GM12801 (cell line): ENCODE data around the gene SYNPR.

ENCODE experiments used
- CTCF ChIP-seq: IDR thresholded peaks from one replicate; pipeline ENCODE4 v1.5.1; 2011; ENCODE audit warnings: control low read depth; ENCODE audit not compliant: insufficient read length; ENCODE audit errors: extremely low read depth

SYNPR gene

DNA sequence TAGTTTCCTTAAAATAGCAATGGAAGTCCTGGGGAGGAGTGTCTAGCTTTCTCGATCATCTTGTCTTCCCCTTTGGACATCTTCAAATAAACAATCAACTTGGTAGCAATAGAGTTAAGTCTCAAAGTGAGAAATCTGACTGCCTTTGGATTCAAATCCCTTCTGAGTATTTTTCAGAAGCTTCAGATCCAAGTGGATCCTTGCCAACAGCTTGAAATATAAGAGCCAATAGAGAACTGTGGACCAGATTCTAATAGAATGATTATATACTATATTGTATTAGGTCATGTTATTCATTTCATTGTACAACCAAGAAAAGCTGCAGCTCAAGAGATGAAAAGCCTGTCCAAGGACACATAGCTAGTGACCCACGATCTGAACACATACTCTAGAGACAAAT, 60.2 kb downstream of the SYNPR start:
- TF ChIP-seq CTCF, result no peak

GRCh38 chr3:63343674-63344073, 65.6 kb downstream of the SYNPR start:
- TF ChIP-seq CTCF, result no peak

DNA sequence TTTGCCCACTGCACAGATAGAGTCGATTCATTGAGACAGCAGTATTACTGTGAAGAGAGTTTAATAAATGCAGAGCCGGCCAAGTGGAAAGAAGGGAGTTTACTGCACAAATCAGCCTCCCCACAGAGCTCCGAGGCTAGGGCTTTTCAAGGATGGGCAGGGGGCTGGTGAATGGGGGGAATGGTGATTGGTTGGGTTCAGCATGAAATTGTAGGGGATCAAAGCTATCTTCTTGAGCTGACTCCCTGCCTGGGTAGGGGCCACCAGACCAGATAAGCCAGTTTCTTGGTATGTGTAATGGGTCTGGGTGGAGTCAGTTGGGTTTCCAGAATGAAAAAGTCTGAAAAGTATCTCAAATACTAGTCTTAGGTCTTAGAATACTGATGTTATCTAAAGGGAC, 66.6 kb downstream of the SYNPR start:
- no peak for TF ChIP-seq CTCF

GRCh38 chr3:63349583-63350573, 71.8 kb downstream of the SYNPR start:
- TF ChIP-seq CTCF, result no peak

DNA sequence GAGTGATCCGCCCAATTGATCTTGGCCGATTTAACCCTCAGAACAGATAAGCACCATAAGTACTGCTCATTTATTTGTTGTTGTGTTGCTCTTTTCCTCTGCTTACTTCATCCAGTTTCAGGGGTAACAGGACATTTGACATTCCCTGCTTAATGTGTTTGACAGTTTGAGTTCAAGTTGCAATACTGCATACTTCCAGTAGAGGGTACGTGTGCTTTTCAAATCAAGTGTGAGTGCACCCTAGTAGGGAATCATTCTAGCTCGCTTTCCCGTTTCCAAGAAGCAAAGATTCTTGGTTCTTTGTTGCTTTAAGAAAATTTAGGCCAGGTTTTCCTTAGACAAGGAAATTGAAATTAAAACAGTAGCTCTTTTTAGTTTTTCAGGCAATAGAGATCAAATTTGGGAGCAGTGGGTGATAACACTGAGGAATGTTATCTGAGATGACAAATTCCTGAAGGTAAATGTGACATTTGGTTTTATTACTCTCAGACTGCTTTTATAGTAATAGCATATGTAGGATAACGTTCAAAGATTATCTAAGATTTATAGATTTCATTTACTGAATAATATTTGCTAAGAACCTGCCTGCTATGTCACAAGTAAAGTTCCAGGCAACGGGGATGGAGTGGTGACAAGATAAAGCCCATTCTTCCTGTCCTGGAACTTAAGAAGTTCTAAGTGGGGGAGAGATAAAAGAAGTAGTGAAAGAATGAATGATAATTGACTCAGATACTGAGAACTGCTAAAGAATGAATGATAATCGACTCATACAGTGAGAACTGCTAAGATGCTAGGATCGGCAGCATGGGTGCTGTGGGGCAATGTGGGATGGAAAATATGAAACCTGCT, 73.3 kb downstream of the SYNPR start:
- no peak for TF ChIP-seq CTCF

GRCh38 chr3:63352008-63352279, 73.8 kb downstream of the SYNPR start:
- TF ChIP-seq CTCF, result no peak

- TF ChIP-seq CTCF, result no peak
These were observed 75.3 kb downstream of the SYNPR start for GRCh38 chr3:63353383-63353782.
